ENCODE data around the gene LRRC45.
"Not testable (repeated sequence)": the region's sequence is repeated elsewhere in the genome, so short reads cannot be mapped to it uniquely, and the experiment has no call there.

LRRC45 gene

GRCh38 chr17:82038796-82039409 is 15.8 kb downstream of the LRRC45 start:
- WGBS = 93% methylated on average over 16 of the region's 16 CpGs
- not testable (repeated sequence) for H3K27me3 ChIP-seq (ENCODE audit: insufficient read depth, low read length); H3K27ac ChIP-seq (ENCODE audit: low read depth, low read length); H3K9ac ChIP-seq (ENCODE audit: low read depth, low read length); H3K36me3 ChIP-seq (ENCODE audit: insufficient read depth, low read length); H3K4me3 ChIP-seq (ENCODE audit: low read length); H3K9me3 ChIP-seq (ENCODE audit: insufficient read depth, low read depth, low read length)
- H3K4me1 ChIP-seq (ENCODE audit: insufficient read depth, low read length) = peaks cover 10% of the 10 kb centered on the region

- Histone ChIP-seq H3K27ac (ENCODE audit: low read depth, low read length) (no peak overlapping the region), H3K36me3 (ENCODE audit: insufficient read depth, low read length) (no peaks in the 10 kb centered on the region), H3K9ac (ENCODE audit: low read depth, low read length) (no peak overlapping the region), H3K27me3 (ENCODE audit: insufficient read depth, low read length) (no peaks in the 10 kb centered on the region), H3K4me3 (ENCODE audit: low read length) (no peak overlapping the region), H3K4me1 (ENCODE audit: insufficient read depth, low read length) (peaks cover 10% of the 10 kb centered on the region), H3K9me3 (ENCODE audit: insufficient read depth, low read depth, low read length) (no peaks in the 10 kb centered on the region)
- WGBS = 96% methylated on average over 8 of the region's 8 CpGs
Measured at GRCh38 chr17:82039695-82040299, 16.7 kb downstream of the LRRC45 start.

GRCh38 chr17:82041144-82041814 is 18.2 kb downstream of the LRRC45 start:
- Histone ChIP-seq H3K9ac (ENCODE audit: low read depth, low read length) (no peak overlapping the region), H3K27me3 (ENCODE audit: insufficient read depth, low read length) (no peaks in the 10 kb centered on the region), H3K4me3 (ENCODE audit: low read length) (no peak overlapping the region), H3K27ac (ENCODE audit: low read depth, low read length) (no peak overlapping the region), H3K4me1 (ENCODE audit: insufficient read depth, low read length) (peaks cover 10% of the 10 kb centered on the region), H3K9me3 (ENCODE audit: insufficient read depth, low read depth, low read length) (no peaks in the 10 kb centered on the region), H3K36me3 (ENCODE audit: insufficient read depth, low read length) (no peaks in the 10 kb centered on the region)
- WGBS = 69% methylated on average over 17 of the region's 17 CpGs

DNA sequence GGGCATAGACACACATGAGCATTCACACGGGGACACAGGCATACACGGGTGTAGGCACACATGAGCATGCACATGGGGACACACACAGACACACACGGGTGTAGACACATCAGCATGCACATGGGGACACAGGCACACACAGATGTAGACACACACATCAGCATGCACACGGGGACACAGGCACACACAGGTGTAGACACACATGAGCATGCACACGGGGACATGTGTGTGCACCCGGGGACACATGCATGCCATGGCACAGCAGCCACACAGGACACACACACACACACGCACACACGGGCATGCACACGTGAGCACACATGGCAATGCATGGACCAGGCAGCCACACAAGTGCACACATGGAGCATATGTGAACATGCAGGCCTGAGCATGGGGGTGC is 19.5 kb downstream of the LRRC45 start:
- no peak overlapping the region for H3K9ac ChIP-seq (ENCODE audit: low read depth, low read length)
- no peak overlapping the region for H3K4me3 ChIP-seq (ENCODE audit: low read length)
- WGBS = 95% methylated on average over 9 of the region's 9 CpGs
- no peaks in the 10 kb centered on the region for H3K9me3 ChIP-seq (ENCODE audit: insufficient read depth, low read depth, low read length)
- H3K4me1 ChIP-seq (ENCODE audit: insufficient read depth, low read length) = peaks cover 10% of the 10 kb centered on the region
- no peak overlapping the region for H3K27ac ChIP-seq (ENCODE audit: low read depth, low read length)
- H3K27me3 ChIP-seq (ENCODE audit: insufficient read depth, low read length) = no peaks in the 10 kb centered on the region
- peaks cover 12% of the 10 kb centered on the region; the same call in 1 of the 2 replicates for H3K36me3 ChIP-seq (ENCODE audit: insufficient read depth, low read length)

DNA sequence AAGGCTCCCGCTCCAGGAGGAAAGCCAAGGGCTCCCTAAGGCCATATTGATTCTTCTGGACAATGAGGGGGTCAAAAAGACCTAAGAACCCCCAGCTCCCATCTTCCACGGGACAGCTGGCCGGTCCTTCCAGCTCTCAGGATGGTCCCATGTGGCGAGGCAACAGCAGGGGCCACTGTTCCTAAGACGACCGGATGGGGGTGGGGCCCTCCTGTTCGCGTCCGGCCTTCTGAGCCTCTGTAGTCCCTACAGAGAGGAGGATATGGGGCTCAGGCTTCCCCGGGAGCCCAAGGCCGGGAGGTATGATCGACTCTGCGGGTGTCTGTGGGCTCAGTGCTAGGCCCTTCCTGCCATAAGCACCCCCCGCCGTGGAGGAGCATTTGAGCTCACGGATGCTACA is 20.4 kb downstream of the LRRC45 start:
- Histone ChIP-seq H3K27ac (ENCODE audit: low read depth, low read length) (no peak overlapping the region), H3K9ac (ENCODE audit: low read depth, low read length) (no peak overlapping the region), H3K36me3 (ENCODE audit: insufficient read depth, low read length) (peaks cover 17% of the 10 kb centered on the region), H3K9me3 (ENCODE audit: insufficient read depth, low read depth, low read length) (no peaks in the 10 kb centered on the region), H3K27me3 (ENCODE audit: insufficient read depth, low read length) (no peaks in the 10 kb centered on the region), H3K4me1 (ENCODE audit: insufficient read depth, low read length) (peaks cover 7% of the 10 kb centered on the region), H3K4me3 (ENCODE audit: low read length) (no peak overlapping the region)
- WGBS = 60% methylated on average over 16 of the region's 16 CpGs

DNA sequence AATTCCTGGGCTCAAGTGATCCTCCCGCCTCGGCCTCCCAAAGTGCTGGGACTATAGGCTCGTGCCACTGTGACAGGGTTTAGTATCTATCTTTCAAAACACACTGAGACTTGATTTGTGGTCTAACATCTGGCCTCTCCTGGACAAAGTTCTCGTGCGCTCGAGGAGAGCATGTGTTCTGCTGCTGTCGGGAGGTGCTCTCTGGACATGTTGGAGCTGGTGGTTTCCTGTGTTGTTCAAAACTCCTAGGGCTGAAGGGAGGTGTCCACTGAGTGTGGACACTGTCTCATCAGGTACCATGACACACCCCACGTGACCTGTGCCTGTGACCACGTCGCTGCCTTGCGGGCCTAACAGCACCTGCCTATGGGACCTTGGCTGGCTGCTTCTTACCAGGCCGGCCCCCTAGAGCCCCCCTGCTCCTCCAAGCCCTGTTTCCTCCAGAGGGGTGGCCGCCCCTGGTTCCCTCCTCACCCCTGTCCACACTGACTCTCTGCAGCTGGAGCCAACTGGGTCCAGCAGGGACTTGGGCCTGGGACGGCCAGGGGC is 22.9 kb downstream of the LRRC45 start:
- H3K9ac ChIP-seq (ENCODE audit: low read depth, low read length) = no peak overlapping the region

GRCh38 chr17:82046903-82047302 is 23.8 kb downstream of the LRRC45 start:
- no peaks in the 10 kb centered on the region for H3K9me3 ChIP-seq (ENCODE audit: insufficient read depth, low read depth, low read length)
- no peak overlapping the region for H3K4me3 ChIP-seq (ENCODE audit: low read length)
- WGBS = 96% methylated on average over 21 of the region's 21 CpGs
- H3K4me1 ChIP-seq (ENCODE audit: insufficient read depth, low read length) = peaks cover 7% of the 10 kb centered on the region
- H3K36me3 ChIP-seq (ENCODE audit: insufficient read depth, low read length) = peaks cover 29% of the 10 kb centered on the region
- no peak overlapping the region for H3K27ac ChIP-seq (ENCODE audit: low read depth, low read length)
- H3K9ac ChIP-seq (ENCODE audit: low read depth, low read length) = no peak overlapping the region
- H3K27me3 ChIP-seq (ENCODE audit: insufficient read depth, low read length) = no peaks in the 10 kb centered on the region

More for the DNA sequence above, 22.9 kb downstream of the LRRC45 start:
- Histone ChIP-seq H3K4me1 (ENCODE audit: insufficient read depth, low read length) (peaks cover 7% of the 10 kb centered on the region), H3K4me3 (ENCODE audit: low read length) (no peak overlapping the region), H3K27me3 (ENCODE audit: insufficient read depth, low read length) (no peaks in the 10 kb centered on the region), H3K9me3 (ENCODE audit: insufficient read depth, low read depth, low read length) (no peaks in the 10 kb centered on the region), H3K27ac (ENCODE audit: low read depth, low read length) (no peak overlapping the region), H3K36me3 (ENCODE audit: insufficient read depth, low read length) (peaks cover 29% of the 10 kb centered on the region)
- 94% methylated on average over 14 of the region's 14 CpGs for WGBS

DNA sequence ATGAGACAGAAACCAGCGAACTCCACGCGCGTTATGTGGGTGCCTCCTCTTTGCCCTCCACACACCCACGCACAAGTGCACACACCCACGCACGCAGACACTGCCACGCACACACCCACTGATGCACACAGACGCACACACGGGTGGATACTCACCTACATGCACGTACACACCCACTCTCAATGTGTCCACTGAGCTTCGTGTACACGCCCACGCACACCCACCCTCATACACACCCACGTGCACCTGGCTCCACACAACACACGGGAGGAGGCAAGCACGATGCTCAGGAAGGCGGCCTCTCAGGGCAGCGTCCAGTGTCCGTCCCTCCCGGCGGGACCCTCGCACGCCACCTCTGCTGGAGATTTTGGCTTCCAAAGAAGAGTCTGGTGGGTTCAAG is 24.3 kb downstream of the LRRC45 start:
- 93% methylated on average over 24 of the region's 24 CpGs for WGBS
- Histone ChIP-seq H3K36me3 (ENCODE audit: insufficient read depth, low read length) (peaks cover 29% of the 10 kb centered on the region), H3K9me3 (ENCODE audit: insufficient read depth, low read depth, low read length) (no peaks in the 10 kb centered on the region), H3K27ac (ENCODE audit: low read depth, low read length) (no peak overlapping the region), H3K4me1 (ENCODE audit: insufficient read depth, low read length) (peaks cover 7% of the 10 kb centered on the region), H3K27me3 (ENCODE audit: insufficient read depth, low read length) (no peaks in the 10 kb centered on the region), H3K4me3 (ENCODE audit: low read length) (no peak overlapping the region), H3K9ac (ENCODE audit: low read depth, low read length) (no peak overlapping the region)

DNA sequence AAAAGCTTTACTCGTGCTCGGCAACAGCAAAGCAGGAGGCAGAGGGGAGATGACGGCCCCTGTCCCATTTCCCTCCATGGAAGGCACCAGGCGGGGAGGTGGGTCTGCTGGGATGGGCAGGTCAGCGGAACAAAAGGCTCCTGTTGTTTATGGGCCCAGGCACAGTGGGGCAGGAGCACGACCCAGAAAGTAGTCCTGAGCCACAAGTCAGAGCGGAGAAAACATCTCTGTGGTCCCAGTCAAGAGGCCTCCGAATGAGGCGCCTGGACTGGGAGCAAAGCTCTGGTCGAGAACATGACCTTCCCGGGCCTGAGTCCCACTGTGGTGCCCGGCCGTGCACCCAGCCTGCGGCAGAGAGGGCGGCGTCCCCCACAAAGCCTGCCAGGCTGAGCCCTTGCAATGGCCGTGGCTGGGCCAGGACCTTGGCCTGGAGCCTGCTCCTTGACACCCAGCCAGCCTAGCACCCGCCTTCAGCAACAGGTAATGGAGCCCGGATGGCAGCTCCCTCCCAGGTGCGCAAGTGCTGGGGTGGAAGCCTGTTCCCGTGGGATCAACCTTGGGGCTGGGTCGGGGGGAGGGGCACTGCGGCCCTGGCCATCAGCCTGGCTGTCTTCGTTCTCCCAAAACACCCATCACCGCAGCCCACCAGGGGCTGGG is 24.9 kb downstream of the LRRC45 start:
- no peak overlapping the region for H3K27ac ChIP-seq (ENCODE audit: low read depth, low read length)
- H3K27me3 ChIP-seq (ENCODE audit: insufficient read depth, low read length) = no peaks in the 10 kb centered on the region
- no peak overlapping the region for H3K9ac ChIP-seq (ENCODE audit: low read depth, low read length)
- no peak overlapping the region for H3K4me3 ChIP-seq (ENCODE audit: low read length)
- peaks cover 7% of the 10 kb centered on the region for H3K4me1 ChIP-seq (ENCODE audit: insufficient read depth, low read length)
- H3K36me3 ChIP-seq (ENCODE audit: insufficient read depth, low read length) = peaks cover 29% of the 10 kb centered on the region
- no peaks in the 10 kb centered on the region for H3K9me3 ChIP-seq (ENCODE audit: insufficient read depth, low read depth, low read length)
- 94% methylated on average over 25 of the region's 25 CpGs for WGBS

DNA sequence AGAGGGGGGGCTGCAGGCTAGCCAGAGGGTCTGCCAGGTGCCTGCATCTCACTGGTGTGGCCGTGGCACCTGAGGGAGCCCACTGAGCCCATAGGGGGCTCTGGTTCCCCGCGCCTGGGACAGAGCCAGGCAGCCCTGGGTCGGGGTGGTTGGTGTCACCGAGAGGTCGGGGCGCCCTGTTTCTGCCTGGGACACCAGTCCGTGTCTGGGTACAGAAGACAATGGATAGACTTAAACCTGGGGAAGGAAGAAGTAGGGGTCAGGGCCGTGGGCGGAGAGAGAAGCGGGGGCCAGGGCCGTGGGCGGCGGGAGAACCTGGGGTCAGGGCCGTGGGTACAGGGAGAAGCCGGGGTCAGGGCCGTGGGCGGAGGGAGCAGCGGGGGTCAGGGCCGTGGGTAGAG is 25.5 kb downstream of the LRRC45 start:
- no peaks in the 10 kb centered on the region for H3K27me3 ChIP-seq (ENCODE audit: insufficient read depth, low read length)
- H3K4me1 ChIP-seq (ENCODE audit: insufficient read depth, low read length) = 0 out of 2 replicates have a peak, but pooled peaks cover 3% of the 10 kb centered on the region
- H3K9ac ChIP-seq (ENCODE audit: low read depth, low read length) = no peak overlapping the region
- WGBS = 91% methylated on average over 20 of the region's 20 CpGs
- no peak overlapping the region for H3K4me3 ChIP-seq (ENCODE audit: low read length)
- H3K9me3 ChIP-seq (ENCODE audit: insufficient read depth, low read depth, low read length) = no peaks in the 10 kb centered on the region
- peaks cover 33% of the 10 kb centered on the region for H3K36me3 ChIP-seq (ENCODE audit: insufficient read depth, low read length)
- H3K27ac ChIP-seq (ENCODE audit: low read depth, low read length) = no peak overlapping the region

DNA sequence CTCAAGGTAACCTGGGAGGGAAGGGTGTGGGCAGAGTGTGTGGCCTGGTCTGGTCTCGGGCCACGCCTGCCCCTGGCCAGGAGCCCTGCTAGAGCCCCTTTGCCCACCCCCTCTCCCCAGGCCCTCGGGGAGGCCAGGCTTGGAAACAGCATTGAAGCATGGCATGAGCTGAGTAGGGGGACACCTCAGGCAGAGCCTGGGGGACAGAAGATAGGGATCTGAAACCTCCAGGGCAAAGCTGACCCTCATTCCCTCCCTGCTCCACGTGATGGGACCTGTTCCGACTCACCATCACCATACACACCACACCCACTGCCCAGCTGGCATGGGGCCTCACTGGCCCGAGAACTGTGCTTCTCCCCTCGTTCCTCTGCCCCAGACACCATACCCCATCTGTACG is 26.0 kb downstream of the LRRC45 start:
- H3K27me3 ChIP-seq (ENCODE audit: insufficient read depth, low read length) = no peaks in the 10 kb centered on the region
- no peaks in the 10 kb centered on the region for H3K9me3 ChIP-seq (ENCODE audit: insufficient read depth, low read depth, low read length)
- H3K9ac ChIP-seq (ENCODE audit: low read depth, low read length) = no peak overlapping the region
- 96% methylated on average over 8 of the region's 8 CpGs for WGBS
- no peak overlapping the region for H3K4me3 ChIP-seq (ENCODE audit: low read length)
- no peaks in the 10 kb centered on the region for H3K4me1 ChIP-seq (ENCODE audit: insufficient read depth, low read length)
- no peak overlapping the region for H3K27ac ChIP-seq (ENCODE audit: low read depth, low read length)
- H3K36me3 ChIP-seq (ENCODE audit: insufficient read depth, low read length) = peaks cover 39% of the 10 kb centered on the region

Data from HUES64 (cell line).